PFSK-1 (cell line): Measurements from ENCODE around the gene MTHFD2L.

Source experiments
- FOXP2 ChIP-seq: optimal IDR thresholded peaks from 2 replicates; pipeline ENCODE3; 2011; ENCODE audit warnings: borderline replicate concordance, control low read depth, inconsistent platforms; ENCODE audit not compliant: insufficient read depth; ENCODE audit errors: extremely low read length, extremely low read depth
- POLR2AphosphoS5 ChIP-seq: IDR thresholded peaks from 2 replicates; pipeline ENCODE4 v1.6.1; 2012; ENCODE audit warnings: low read depth, mild to moderate bottlenecking, control low read depth, low read length, moderate library complexity
- SIN3A ChIP-seq: IDR thresholded peaks from 2 replicates; pipeline ENCODE4 v1.6.1; 2012; ENCODE audit warnings: mild to moderate bottlenecking, low read length, moderate library complexity, borderline replicate concordance; ENCODE audit not compliant: insufficient read depth

DNA sequence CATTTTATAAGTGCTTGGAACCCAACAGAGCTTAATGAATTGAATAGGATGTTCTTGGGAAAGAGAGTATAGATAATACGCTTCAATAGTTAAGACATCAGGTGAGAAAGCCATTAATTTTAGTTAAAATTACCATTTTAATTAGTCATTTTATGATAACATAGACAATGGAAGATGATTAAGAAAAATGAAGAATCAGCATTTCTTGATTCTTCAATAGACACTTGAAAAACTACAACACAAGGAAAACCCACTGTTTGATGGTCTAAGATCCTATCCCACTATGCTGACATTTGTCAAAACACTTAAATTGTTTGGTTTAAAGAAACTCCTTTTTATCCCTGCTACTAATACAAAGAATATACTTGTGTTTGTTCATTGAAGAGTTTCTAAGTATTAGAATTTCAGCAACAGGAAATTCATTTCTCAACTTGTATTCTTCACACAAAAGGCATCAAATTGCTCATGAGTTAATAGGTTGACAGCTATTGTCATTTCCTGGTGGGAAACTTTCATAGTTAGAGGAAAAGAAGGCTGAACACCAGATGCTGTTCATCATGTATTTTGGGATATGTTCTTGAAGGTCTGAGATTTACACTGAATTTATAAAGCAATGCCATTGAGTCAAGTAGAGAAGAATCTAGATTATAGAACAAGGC lies 49.3 kb upstream of the MTHFD2L start:
- TF ChIP-seq SIN3A (no peak), FOXP2 (no peak), POLR2AphosphoS5 (no peak)
